SJCRH30 (cell line): ENCODE results near the gene TNKS1BP1. TPM values are rescaled to one million over a fixed set of nuclear protein-coding genes. Genes with fewer than 3 reads are reported as not detected.
"Not testable (repeated sequence)": the region's sequence is repeated elsewhere in the genome, so short reads cannot be mapped to it uniquely, and the experiment has no call there.

Experiments
- DNase-seq, 2 experiments: peaks; one replicate each; pipeline ENCODE4 v3.0.0-alpha.2; 2015 to 2020
- H3K27ac ChIP-seq: fragments of 250-450 bp; sonication (Bioruptor Pico); 2 replicates; pipeline ENCODE4 v1.5.1; 2020; ENCODE audit warnings: mild to moderate bottlenecking, moderate library complexity
- H3K27me3 ChIP-seq: fragments of 250-450 bp; sonication (Bioruptor Pico); 2 replicates; pipeline ENCODE4 v1.5.1; 2020; ENCODE audit warnings: mild to moderate bottlenecking, moderate library complexity
- H3K36me3 ChIP-seq: fragments of 250-450 bp; sonication (Bioruptor Pico); 2 replicates; pipeline ENCODE4 v1.5.1; 2020; ENCODE audit warnings: mild to moderate bottlenecking, moderate library complexity
- H3K4me1 ChIP-seq: fragments of 250-450 bp; sonication (Bioruptor Pico); 2 replicates; pipeline ENCODE4 v1.5.1; 2020; ENCODE audit warnings: mild to moderate bottlenecking, moderate library complexity
- H3K4me3 ChIP-seq: fragments of 250-450 bp; sonication (Bioruptor Pico); 2 replicates; pipeline ENCODE4 v1.5.1; 2020; ENCODE audit warnings: mild to moderate bottlenecking, moderate library complexity
- H3K9me3 ChIP-seq: fragments of 250-450 bp; sonication (Bioruptor Pico); replicated peaks from 2 replicates; pipeline ENCODE4 v1.5.1; 2020; ENCODE audit warnings: mild to moderate bottlenecking, moderate library complexity
- total RNA-seq: library from RNA; depleted of rRNA; stranded (reverse); fragments of >200 nt; shearing (Covaris generic); gene quantifications from 2 replicates; pipeline ENCODE4 v1.2.3, GENCODE V29; 2014

Gene TNKS1BP1
- total RNA-seq, 1 experiment from 2014 or later = 70.9 TPM

DNA sequence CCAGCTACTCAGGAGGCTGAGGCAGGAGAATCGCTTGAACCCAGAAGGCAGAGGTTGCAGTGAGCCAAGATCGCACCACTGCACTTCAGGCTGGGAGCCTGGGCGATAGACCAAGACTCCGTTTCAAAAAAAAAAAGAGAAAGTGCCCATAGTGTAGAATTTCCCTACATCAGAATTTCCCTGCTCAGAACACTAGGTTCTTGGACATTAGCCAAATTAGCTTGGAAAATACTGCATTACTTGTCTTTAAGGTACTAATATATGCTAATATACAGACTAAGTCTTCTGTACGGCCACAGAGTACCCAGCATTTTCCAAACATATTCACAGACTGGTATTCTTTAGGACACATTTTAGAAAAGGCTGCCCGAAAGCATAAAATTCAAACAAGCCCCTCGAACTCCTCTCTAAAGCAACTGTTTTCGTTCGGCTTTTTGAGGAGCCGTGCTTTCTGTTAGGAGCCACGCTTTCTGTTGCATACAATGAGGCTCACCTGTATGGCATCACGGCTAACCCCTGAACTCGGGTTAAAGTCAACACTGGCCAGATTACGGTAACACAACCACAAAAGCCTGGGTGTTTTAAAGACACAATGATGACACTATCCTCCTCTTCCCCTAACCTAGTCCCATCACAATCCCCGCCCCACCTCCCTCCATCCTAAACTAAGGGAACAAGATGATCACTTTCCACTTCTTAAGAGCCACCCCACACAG lies 18.4 kb downstream of the TNKS1BP1 start:
- Histone ChIP-seq H3K9me3 (no peaks in the 10 kb centered on the region), H3K4me1 (peaks cover 17% of the 10 kb centered on the region; the same call in 1 of the 2 replicates), H3K27me3 (no peaks in the 10 kb centered on the region), H3K36me3 (peaks cover 54% of the 10 kb centered on the region), H3K4me3 (no peak overlapping the region), H3K27ac (no peak overlapping the region)
- no peak for DNase-seq

DNA sequence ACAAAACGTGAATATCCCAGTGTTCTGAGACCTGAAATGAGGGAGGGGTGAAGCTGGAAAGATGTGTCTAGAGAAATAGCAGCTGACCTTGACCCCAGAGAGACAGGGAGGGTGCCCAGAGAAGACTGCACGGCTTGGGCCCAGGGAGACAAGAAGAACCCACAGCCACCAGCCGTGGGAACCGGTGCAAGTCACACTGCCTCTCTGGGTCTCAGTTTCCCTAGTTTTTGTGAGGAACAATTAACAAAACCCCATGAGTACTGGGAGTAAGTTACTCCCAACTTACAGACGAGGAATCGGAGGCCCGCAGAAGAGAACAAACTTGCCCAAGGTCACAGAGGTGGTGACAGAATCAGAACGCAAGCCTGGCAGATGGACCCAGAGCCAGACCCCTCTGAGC lies 19.2 kb downstream of the TNKS1BP1 start:
- Histone ChIP-seq H3K36me3 (peaks cover 61% of the 10 kb centered on the region), H3K27ac (no peak overlapping the region), H3K4me1 (peaks cover 13% of the 10 kb centered on the region; the same call in 1 of the 2 replicates), H3K4me3 (no peak overlapping the region), H3K9me3 (no peaks in the 10 kb centered on the region), H3K27me3 (no peaks in the 10 kb centered on the region)
- DNase-seq = no peak

DNA sequence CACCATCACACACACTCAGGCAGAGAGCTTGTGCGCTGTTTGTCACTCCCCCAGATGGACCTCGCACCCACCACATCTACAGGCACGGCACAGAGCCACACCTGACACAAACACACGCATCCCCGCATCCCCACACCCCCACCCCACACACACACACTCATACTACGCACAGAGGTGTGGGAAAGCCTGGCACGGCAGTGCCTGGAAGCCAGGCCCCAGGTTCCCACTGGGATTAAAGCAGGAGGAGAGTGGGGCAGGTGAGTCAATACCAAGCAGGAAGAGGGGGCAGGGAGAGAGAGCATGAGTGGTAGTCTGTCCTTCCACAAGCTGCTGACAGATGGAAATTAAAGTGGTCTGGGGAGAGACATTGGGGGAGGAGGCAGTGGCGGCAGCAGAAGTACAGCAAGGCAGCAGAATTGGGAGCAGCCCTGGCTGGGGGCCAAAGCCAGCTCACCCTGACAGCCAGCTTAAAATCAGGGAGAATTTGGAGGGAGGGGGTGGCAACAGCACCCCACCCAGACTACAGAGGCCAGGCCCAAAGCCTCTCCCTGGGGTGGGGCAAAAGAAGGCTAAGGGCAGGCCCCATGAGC lies 20.7 kb downstream of the TNKS1BP1 start:
- no peaks in the 10 kb centered on the region for H3K27me3 ChIP-seq
- peaks cover 7% of the 10 kb centered on the region; the same call in 1 of the 2 replicates for H3K4me1 ChIP-seq
- no peaks in the 10 kb centered on the region for H3K9me3 ChIP-seq
- DNase-seq = no peak
- no peak overlapping the region for H3K27ac ChIP-seq
- no peak overlapping the region for H3K4me3 ChIP-seq
- H3K36me3 ChIP-seq = peaks cover 63% of the 10 kb centered on the region

DNA sequence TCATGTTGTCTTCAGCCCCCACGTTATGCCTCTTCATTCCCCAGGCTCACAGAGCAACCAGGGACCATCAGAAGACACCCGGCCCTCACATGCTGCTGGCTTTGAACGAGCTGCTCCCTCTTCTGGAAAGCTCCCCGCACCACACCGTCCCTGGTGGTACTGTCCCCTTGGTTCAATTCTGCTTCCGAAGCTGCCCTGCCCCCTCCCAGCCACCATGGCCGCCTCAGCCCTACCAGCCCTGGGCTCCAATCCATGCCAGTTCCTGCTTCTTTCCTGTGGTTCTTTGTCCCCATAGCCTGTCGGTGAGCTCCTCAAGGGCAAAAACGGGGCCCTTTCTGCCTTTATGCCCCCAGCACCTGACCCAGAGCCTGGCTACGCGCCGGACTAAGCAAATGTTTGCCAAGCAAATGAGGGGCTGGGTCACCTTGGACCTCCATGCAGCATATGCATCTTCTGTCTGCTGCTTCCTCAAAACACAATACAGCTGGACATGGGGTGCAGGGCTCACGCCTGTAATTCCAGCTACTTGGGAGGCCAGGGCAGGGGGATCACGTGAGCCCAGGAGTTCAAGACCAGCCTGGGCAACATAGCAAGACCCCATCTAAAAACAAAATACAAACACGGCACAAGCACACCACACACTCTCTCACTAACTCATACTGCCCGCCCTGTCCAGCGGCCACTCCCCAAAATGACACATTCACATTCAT lies 21.3 kb downstream of the TNKS1BP1 start:
- H3K9me3 ChIP-seq = no peaks in the 10 kb centered on the region
- no peak overlapping the region for H3K4me3 ChIP-seq
- no peaks in the 10 kb centered on the region for H3K27me3 ChIP-seq
- H3K27ac ChIP-seq = no peak overlapping the region
- DNase-seq = no peak
- H3K4me1 ChIP-seq = peaks cover 7% of the 10 kb centered on the region; the same call in 1 of the 2 replicates
- H3K36me3 ChIP-seq = peaks cover 69% of the 10 kb centered on the region

DNA sequence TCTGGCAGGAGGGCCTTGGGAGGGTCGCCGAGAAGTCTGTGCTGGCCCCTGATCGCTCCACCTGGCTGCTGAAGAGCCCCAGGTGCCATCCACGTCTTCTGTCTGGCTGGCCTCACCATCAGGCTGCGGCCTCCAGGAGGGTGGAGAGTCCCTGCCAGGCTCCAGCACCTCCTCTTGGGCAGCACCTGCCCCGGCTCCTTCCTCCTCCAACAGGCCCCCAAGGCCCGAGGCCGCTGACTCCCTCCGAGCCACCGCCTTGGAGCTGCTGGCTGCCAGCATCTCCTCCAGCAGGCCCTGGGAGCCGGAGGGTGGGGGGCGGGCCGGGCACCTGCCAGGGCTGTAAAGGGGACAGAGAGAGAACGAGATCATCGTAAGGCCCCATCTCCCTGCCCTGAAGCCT lies 22.3 kb downstream of the TNKS1BP1 start:
- Histone ChIP-seq H3K36me3 (peaks cover 73% of the 10 kb centered on the region), H3K27me3 (no peaks in the 10 kb centered on the region)
- no peak for DNase-seq

DNA sequence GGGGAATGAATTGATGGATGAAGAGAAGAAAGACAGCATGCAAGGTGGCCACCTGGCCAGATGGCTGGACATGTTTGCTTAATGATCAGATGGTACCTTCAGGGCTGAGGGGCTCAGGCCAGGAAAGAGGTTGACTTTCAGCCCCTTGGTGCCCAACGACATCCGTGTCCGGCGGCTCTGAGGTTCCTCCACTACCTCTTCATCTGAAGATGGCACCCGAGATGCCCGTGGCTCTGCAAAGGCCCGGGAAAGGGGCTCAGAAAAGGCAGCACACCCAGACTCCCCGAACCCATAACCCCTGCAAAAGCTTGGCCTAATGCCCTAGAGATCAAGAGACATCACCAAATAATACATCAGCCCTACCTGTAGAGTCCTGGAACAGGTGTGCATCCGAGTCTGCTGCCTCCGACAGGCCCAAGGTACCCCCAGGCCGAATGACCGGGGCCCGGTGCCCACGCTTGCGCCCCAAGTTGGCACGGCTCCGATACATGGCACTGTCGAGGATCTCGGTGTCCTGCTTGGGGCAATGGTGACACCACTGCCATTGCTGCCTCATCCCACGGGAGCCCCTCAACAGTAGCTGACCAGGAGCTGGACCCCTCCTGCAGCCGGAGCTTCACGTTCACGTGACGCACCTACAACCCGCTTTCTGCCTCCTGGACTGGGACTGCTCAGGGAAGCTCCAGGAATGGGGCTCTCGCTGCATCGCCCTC lies 22.9 kb downstream of the TNKS1BP1 start:
- DNase-seq = no peak
- Histone ChIP-seq H3K4me3 (no peak overlapping the region), H3K27ac (no peak overlapping the region), H3K9me3 (peaks cover 4% of the 10 kb centered on the region; the same call in 1 of the 2 replicates), H3K36me3 (peaks cover 74% of the 10 kb centered on the region), H3K27me3 (no peaks in the 10 kb centered on the region), H3K4me1 (0 out of 2 replicates have a peak, but pooled peaks cover 4% of the 10 kb centered on the region)

More for the DNA sequence above, 22.3 kb downstream of the TNKS1BP1 start:
- peaks cover 4% of the 10 kb centered on the region; the same call in 1 of the 2 replicates for H3K4me1 ChIP-seq
- no peaks in the 10 kb centered on the region for H3K9me3 ChIP-seq
- no peak overlapping the region for H3K4me3 ChIP-seq
- no peak overlapping the region for H3K27ac ChIP-seq

DNA sequence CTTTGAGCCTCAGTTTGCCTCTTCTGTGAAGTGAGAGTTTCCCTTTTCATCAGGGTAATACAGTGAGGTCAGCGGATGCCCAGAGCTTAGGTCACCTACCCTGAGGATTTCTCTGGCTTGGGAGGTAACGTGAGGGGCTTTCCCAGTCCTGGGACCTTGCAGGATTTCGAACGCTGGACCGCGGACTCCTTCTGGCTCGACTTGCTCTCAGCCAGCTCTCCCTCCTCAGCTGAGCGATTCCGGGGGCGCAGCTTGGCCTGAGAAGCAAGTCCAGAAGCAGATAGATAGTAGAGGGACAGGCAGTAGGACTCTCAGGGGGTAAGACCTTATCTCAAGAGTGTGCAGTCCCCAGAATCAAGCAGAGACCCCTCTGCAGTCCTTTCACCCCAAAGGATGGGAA lies 24.0 kb downstream of the TNKS1BP1 start:
- Histone ChIP-seq H3K36me3 (peaks cover 81% of the 10 kb centered on the region), H3K4me1 (no peaks in the 10 kb centered on the region), H3K27me3 (no peaks in the 10 kb centered on the region), H3K9me3 (peaks cover 8% of the 10 kb centered on the region; the same call in 1 of the 2 replicates), H3K27ac (no peak overlapping the region), H3K4me3 (no peak overlapping the region)
- DNase-seq = no peak

DNA sequence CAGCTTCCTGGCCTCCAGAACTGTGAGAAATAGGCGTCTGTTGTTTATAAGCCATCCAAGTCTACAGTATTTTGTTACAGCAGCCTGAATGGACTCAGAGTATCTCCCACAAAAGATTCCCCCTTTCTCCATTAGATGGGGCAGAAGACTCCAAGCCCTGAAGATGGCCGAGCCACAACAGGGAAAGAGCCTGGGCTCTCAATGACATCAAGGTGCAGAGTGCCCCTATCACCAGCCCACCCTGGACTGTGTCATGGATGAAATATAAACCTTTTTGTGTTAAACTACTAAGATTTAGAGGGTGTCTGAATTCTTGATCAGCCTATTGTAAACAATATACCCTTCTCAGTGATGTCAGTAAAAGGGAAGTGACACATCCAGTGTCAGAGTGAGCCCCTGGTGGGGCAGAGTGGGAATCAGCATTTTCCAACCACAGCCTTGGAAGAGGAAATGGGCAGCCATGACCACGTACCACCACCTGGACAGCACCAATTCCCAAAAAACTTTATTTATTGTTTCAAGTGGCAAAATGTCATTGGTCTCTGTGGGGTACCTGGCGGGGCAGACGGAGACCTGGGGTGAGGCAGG lies 25.5 kb downstream of the TNKS1BP1 start:
- Histone ChIP-seq H3K9me3 (peaks cover 8% of the 10 kb centered on the region; the same call in 1 of the 2 replicates), H3K4me1 (peaks cover 9% of the 10 kb centered on the region), H3K4me3 (no peak overlapping the region), H3K27ac (no peak overlapping the region), H3K27me3 (no peaks in the 10 kb centered on the region), H3K36me3 (peaks cover 75% of the 10 kb centered on the region)
- DNase-seq = no peak

DNA sequence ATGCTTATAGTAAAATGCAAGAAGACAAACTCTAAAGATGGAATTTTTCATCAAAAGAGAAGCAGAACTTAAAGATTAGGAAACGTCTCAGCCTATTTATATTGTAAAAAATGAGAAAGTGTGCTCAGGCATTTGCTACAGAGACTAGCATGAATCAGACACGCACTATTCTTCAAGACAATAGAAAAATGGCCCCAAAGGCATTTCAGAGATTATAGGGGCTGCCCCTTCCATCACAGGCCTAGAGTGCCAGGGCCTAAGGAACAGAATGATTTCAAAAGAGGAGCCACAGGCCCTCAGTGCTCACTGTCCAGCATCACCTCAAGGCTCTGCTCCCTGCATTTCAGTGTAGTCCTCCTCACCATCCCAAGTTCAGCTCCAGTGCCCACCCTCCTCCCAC lies 27.5 kb downstream of the TNKS1BP1 start:
- Histone ChIP-seq H3K4me3 (no peak overlapping the region), H3K4me1 (peaks cover 28% of the 10 kb centered on the region), H3K27me3 (no peaks in the 10 kb centered on the region), H3K9me3 (peaks cover 8% of the 10 kb centered on the region; the same call in 1 of the 2 replicates), H3K36me3 (peaks cover 59% of the 10 kb centered on the region), H3K27ac (no peak overlapping the region)
- DNase-seq = no peak

DNA sequence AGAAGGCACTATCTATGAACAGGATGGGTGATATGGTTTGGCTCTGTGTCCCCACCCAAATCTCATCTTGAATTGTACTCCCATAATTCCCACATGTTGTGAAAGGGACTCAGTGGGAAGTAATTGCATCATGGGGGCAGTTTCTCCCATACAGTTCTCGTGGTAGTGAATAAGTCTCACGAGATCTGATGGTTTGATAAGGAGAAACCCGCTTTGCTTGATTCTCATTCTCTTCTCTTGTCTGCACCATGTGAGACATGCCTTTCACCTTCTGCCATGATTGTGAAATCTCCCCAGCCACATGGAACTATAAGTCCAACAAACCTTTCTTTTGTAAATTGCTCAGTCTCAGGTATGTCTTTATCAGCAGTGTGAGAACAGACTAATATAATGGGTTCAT lies 28.5 kb downstream of the TNKS1BP1 start:
- H3K27me3 ChIP-seq, H3K27ac ChIP-seq, DNase-seq, H3K9me3 ChIP-seq, H3K4me3 ChIP-seq: not testable (repeated sequence)
- Histone ChIP-seq H3K36me3 (peaks cover 48% of the 10 kb centered on the region), H3K4me1 (peaks cover 31% of the 10 kb centered on the region)

DNA sequence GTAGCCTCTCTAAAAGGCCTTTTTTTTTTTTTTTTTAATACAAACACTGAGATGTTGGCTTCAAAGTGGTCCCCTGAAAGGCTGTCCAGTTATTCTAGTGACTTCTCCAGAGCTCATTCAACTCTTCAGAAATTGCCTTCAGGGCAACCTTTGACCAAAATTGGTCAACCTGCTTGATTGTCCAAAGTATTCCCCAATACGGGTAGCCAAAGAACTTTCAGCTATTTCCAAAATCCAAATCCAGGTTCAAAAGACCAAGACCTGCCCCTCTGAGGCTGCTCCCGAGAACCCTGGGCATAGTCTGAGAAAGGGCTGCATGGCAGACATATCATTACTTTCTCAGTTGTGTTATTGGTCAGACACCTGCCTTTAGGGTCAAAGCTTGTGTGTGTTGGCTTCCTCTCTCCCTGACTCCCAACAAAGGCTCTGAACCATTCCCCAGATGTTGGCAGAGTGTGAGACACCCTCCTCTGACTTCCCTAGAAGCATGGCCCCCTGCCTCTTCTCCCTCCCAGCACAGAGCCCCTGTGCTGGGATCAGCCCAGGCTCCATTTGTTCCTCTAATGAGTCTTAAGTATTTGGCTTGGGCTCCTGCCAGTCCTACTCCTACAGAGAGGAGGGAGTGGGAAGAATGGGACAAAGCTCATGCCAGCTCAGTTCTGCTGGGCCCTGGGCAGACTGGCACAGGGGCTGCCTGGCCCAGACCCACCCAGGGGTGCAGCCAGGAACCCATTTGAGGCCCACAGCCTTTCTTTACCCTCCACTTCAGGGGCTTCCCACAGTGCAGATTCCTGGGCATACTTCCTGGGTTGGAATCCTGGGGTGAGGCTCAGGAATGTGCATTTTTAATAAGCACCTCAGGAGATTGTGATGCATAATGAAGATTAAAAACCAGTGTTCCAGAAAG lies 30.3 kb downstream of the TNKS1BP1 start:
- peaks cover 31% of the 10 kb centered on the region for H3K36me3 ChIP-seq
- peaks cover 43% of the 10 kb centered on the region for H3K4me1 ChIP-seq
- peak; percentile 41 to 63 for DNase-seq
- no peak overlapping the region for H3K4me3 ChIP-seq
- H3K27me3 ChIP-seq = no peaks in the 10 kb centered on the region
- peaks cover 8% of the 10 kb centered on the region; the same call in 1 of the 2 replicates for H3K9me3 ChIP-seq
- peak overlapping the region; percentile 97 for H3K27ac ChIP-seq

DNA sequence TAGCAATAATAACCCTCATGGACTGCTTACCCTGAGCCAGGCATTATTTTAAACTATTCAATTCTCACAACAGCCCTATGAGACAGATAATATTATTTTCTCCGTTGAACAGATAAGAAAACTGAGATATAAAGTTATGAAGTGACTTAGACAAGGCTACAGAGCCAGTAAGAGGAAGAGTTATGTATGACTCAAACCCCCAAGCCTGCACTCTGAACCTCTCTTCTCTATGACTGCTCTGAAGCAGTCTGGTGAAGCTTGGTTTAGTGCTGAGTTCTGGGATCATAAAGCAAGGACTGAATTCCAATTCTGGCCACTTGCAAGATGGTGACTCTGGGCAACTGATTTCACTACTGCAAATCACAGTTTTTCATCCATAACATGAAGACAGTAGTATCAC lies 34.5 kb downstream of the TNKS1BP1 start:
- Histone ChIP-seq H3K27ac (no peak overlapping the region; the same call in 1 of the 2 replicates), H3K36me3 (no peaks in the 10 kb centered on the region), H3K27me3 (no peaks in the 10 kb centered on the region), H3K4me1 (peaks cover 55% of the 10 kb centered on the region), H3K4me3 (no peak overlapping the region), H3K9me3 (no peaks in the 10 kb centered on the region)
- no peak for DNase-seq

DNA sequence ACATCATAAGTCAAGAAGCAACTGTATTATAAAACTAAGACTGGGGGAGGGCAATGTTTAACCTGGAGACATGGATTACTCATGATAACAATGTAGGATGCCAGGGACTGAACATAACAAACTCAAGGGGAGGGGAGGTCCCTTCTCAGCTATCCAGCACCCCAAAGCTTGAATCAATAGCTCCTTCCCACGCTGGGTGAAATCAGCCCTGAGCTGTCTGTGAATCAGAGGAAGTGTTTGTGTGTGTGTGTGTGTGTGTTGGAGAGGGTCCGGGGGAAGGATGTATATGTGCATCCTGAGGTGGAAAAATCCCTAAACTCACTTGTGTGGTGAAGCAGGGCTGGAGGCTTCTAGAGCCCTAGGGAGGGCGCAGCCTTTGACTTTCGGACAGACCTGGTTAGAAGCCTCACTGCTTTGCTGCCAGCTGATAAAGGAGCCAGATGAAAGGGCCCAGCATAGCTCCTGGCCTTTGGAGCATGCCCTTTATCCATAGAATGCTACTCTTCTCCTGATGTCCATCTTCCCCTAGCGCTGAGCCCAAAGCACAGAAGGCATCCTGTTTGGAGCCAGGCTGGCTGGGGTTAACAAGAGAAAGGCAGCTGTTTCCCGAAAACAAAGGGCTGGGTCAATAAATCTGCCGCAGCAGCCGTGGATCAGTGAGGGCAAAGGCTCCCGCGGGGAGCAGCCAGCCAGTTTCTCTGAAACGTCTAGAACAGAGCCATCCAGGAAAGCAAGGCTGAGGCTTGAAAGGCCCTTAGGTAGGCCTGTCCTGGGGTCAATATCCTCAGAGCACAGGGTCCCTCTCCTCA lies 35.8 kb downstream of the TNKS1BP1 start:
- no peaks in the 10 kb centered on the region for H3K27me3 ChIP-seq
- peak overlapping the region; percentile 83 for H3K27ac ChIP-seq
- H3K36me3 ChIP-seq = no peaks in the 10 kb centered on the region
- H3K4me1 ChIP-seq = peaks cover 55% of the 10 kb centered on the region
- H3K4me3 ChIP-seq = no peak overlapping the region
- peak; percentile 88 to 92 for DNase-seq
- H3K9me3 ChIP-seq = no peaks in the 10 kb centered on the region
